HG03139 (cell line): ENCODE data around the gene ENPP7.

ENCODE experiments used
- ATAC-seq: cut with Tn5 transposase; IDR thresholded peaks from one replicate; pipeline ENCODE4 v1.9.1; 2021; ENCODE audit not compliant: unreplicated experiment

ENPP7 gene

DNA sequence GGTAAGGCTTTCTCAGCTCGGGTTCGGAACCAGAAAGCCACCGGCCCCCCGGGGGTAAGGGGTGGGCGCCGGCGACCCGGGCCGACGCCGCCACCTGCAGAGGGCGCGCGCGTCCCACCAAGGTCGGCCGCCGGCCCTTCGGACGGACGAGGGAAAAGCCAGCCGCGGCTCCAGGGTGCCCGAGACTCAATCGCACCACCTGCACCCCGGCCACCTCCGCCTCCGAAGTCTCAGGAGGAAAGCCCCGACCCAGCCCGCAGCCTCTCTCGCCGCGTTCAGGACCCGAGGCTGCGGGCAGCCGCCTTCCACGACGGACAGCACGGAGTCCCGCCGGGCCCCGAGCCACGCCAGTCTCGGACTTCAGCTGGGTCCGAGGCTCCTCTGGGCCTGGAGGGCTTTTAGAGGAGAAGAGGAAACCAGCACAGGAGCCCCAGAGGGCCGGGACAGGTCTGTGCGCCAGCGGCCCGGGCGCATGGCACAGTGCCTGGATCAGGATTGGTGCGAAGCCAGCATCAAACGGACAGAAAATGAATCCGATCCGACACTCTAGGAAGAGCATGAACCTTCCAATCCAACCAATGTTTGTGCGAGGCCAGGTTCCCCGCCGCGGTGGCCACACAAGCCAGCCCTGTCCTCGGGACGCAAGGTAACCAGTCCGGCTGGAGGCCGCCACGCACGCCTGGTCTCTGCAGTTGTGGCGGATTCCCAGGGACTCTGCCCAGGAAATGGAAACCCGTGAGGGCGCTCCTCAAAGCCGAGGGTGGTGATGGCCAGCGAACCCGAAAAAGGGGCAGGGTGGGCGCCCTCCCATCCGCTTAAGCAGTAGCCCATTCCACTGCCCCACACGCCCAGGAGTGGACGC, 59.4 kb downstream of the ENPP7 start:
- ATAC-seq, result no peak

DNA sequence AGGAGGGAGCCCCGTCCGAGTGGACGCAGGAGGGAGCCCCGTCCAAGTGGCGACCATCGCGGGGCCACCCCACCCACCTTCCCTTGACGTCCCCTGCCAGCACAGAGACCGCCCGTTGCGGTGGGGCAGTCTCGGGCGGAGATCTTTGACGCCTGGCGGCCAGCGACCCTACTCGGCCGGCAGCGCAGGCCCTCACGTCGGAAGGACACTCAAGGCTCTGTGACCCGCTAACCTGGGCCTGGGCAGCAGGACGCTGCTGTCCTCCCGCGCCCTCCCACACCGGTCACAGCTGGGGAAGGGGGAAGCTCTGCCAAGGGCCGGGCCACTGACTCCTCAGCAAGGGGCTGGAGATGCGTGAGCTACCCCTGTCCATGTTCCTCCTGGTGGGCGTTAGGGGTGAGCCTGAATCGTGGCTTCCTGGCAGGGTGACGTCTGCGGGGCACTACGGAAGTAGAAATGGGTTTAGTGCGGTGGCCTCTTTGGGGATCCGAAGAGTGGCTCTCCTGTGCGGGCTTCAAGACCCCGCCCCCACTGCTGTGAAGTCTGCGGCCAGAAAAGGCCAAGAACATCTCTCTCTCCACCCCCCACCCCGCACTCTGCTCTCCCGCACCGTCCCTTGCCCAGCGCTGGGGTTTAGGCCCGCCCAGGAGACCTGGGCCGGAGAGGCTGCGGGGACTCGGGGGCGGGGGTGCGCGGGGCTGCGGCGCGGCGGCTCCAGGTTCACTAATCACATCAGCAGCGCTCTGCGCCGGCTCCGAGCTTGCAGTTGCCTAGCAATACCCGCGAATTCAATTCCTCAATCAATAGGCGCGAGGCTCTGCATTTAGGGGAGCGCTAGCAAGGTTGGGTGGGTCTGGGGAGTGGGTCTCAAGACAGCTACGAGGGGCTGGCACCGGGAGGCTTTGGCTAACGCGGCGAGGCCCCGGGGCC, 60.3 kb downstream of the ENPP7 start:
- ATAC-seq, result no peak

- ATAC-seq, result no peak
These were observed 61.0 kb downstream of the ENPP7 start for GRCh38 chr17:79791735-79792161.
